ENCODE results near the gene CHST10. TPM values are rescaled to one million over a fixed set of nuclear protein-coding genes. Genes with fewer than 3 reads are reported as not detected.
"Not testable (repeated sequence)": the region's sequence is repeated elsewhere in the genome, so short reads cannot be mapped to it uniquely, and the experiment has no call there.

Gene CHST10
- total RNA-seq, 1 donor from 2014 or later = 11.1 TPM

- Mint-ChIP-seq H3K4me1 (ENCODE audit: low read depth) (no peaks in the 10 kb centered on the region), H3K4me3 (ENCODE audit: unreplicated experiment) (no peak overlapping the region), H3K27me3 (ENCODE audit: low read depth) (peaks cover 11% of the 10 kb centered on the region), H3K9me3 (ENCODE audit: low read depth) (no peaks in the 10 kb centered on the region), H3K36me3 (ENCODE audit: low read depth) (no peaks in the 10 kb centered on the region), H3K27ac (ENCODE audit: unreplicated experiment) (no peak overlapping the region)
- DNase-seq (ENCODE audit: low spot score) = no peak
- no peak for TF ChIP-seq CTCF (IDR thresholded peaks at IDR 0.05)
Observed at GRCh38 chr2:100380681-100381080, 36.8 kb downstream of the CHST10 start.

- Mint-ChIP-seq H3K27me3 (ENCODE audit: low read depth) (peaks cover 28% of the 10 kb centered on the region), H3K27ac (ENCODE audit: unreplicated experiment) (no peak overlapping the region), H3K4me1 (ENCODE audit: low read depth) (no peaks in the 10 kb centered on the region), H3K9me3 (ENCODE audit: low read depth) (peaks cover 8% of the 10 kb centered on the region), H3K36me3 (ENCODE audit: low read depth) (no peaks in the 10 kb centered on the region), H3K4me3 (ENCODE audit: unreplicated experiment) (no peak overlapping the region)
- no peak for DNase-seq (ENCODE audit: low spot score)
- no peak for TF ChIP-seq CTCF (IDR thresholded peaks at IDR 0.05)
Observed at GRCh38 chr2:100376836-100377235, 40.6 kb downstream of the CHST10 start.

- Mint-ChIP-seq H3K36me3 (ENCODE audit: low read depth) (peaks cover 10% of the 10 kb centered on the region), H3K27me3 (ENCODE audit: low read depth) (peaks cover 15% of the 10 kb centered on the region), H3K4me3 (ENCODE audit: unreplicated experiment) (no peak overlapping the region), H3K27ac (ENCODE audit: unreplicated experiment) (no peak overlapping the region), H3K9me3 (ENCODE audit: low read depth) (peaks cover 39% of the 10 kb centered on the region), H3K4me1 (ENCODE audit: low read depth) (peaks cover 3% of the 10 kb centered on the region)
- no peak for DNase-seq (ENCODE audit: low spot score)
- TF ChIP-seq CTCF (IDR thresholded peaks at IDR 0.05) = no peak
Observed at GRCh38 chr2:100367163-100367562, 50.3 kb downstream of the CHST10 start.

- DNase-seq (ENCODE audit: low spot score) = no peak
- peaks cover 10% of the 10 kb centered on the region for H3K27me3 Mint-ChIP-seq (ENCODE audit: low read depth)
- H3K36me3 Mint-ChIP-seq (ENCODE audit: low read depth) = peaks cover 13% of the 10 kb centered on the region
- H3K4me3 Mint-ChIP-seq (ENCODE audit: unreplicated experiment) = no peak overlapping the region
- no peak overlapping the region for H3K27ac Mint-ChIP-seq (ENCODE audit: unreplicated experiment)
- no peak for TF ChIP-seq CTCF (IDR thresholded peaks at IDR 0.05)
- peaks cover 3% of the 10 kb centered on the region for H3K4me1 Mint-ChIP-seq (ENCODE audit: low read depth)
- H3K9me3 Mint-ChIP-seq (ENCODE audit: low read depth) = peaks cover 31% of the 10 kb centered on the region
Observed at GRCh38 chr2:100365434-100365833, 52.0 kb downstream of the CHST10 start.

GRCh38 chr2:100362269-100362668 is 55.2 kb downstream of the CHST10 start:
- not testable (repeated sequence) for H3K27ac Mint-ChIP-seq (ENCODE audit: unreplicated experiment); H3K36me3 Mint-ChIP-seq (ENCODE audit: low read depth); H3K4me1 Mint-ChIP-seq (ENCODE audit: low read depth); H3K4me3 Mint-ChIP-seq (ENCODE audit: unreplicated experiment); DNase-seq (ENCODE audit: low spot score)
- Mint-ChIP-seq H3K27me3 (ENCODE audit: low read depth) (peaks cover 11% of the 10 kb centered on the region), H3K9me3 (ENCODE audit: low read depth) (peaks cover 20% of the 10 kb centered on the region)

GRCh38 chr2:100359576-100359975 is 57.9 kb downstream of the CHST10 start:
- peaks cover under 1% of the 10 kb centered on the region for H3K4me1 Mint-ChIP-seq (ENCODE audit: low read depth)
- peaks cover 33% of the 10 kb centered on the region for H3K9me3 Mint-ChIP-seq (ENCODE audit: low read depth)
- DNase-seq (ENCODE audit: low spot score) = no peak
- TF ChIP-seq CTCF (IDR thresholded peaks at IDR 0.05) = no peak
- peaks cover 11% of the 10 kb centered on the region for H3K36me3 Mint-ChIP-seq (ENCODE audit: low read depth)
- no peak overlapping the region for H3K4me3 Mint-ChIP-seq (ENCODE audit: unreplicated experiment)
- H3K27ac Mint-ChIP-seq (ENCODE audit: unreplicated experiment) = no peak overlapping the region
- H3K27me3 Mint-ChIP-seq (ENCODE audit: low read depth) = peaks cover 32% of the 10 kb centered on the region

Measured in chondrocyte (in vitro differentiated cells).